Effector memory CD8-positive, alpha-beta T cell (primary cell): ENCODE measurements around the gene ACTBL2.
"Not testable (repeated sequence)": the region's sequence is repeated elsewhere in the genome, so short reads cannot be mapped to it uniquely, and the experiment has no call there.

ENCODE experiments used
- ATAC-seq: fragments of 150-1000 bp; cut with Tn5 transposase; replicated peaks from 2 replicates; pipeline ENCODE4 v1.10.0; 2021; ENCODE audit warnings: mild to moderate bottlenecking, moderate library complexity
- DNase-seq, 3 experiments: peaks; one replicate each; pipeline ENCODE4 v3.0.0; 2021
- H3K27ac Mint-ChIP-seq, 2 donors: one replicate each; pipeline ENCODE4 v1.8.0; 2022; ENCODE audit warnings: mild to moderate bottlenecking in 2 of 2, mixed read lengths in 2 of 2, moderate library complexity in 2 of 2
- H3K27me3 Mint-ChIP-seq, 2 donors: one replicate each; pipeline ENCODE4 v1.8.0; 2022; ENCODE audit warnings: mixed read lengths in 2 of 2
- H3K36me3 Mint-ChIP-seq: one replicate; pipeline ENCODE4 v1.8.0; 2022; ENCODE audit warnings: mild to moderate bottlenecking, moderate library complexity, mixed read lengths; ENCODE audit not compliant: insufficient read depth
- H3K4me1 Mint-ChIP-seq, 2 donors: one replicate each; pipeline ENCODE4 v1.8.0; 2022; ENCODE audit warnings: low read depth in 2 of 2, mixed read lengths in 2 of 2
- H3K4me3 Mint-ChIP-seq, 2 donors: one replicate each; pipeline ENCODE4 v1.8.0; 2022; ENCODE audit warnings: mild to moderate bottlenecking in 2 of 2, mixed read lengths in 2 of 2, moderate library complexity in 2 of 2
- H3K9me3 Mint-ChIP-seq, 2 donors: one replicate each; pipeline ENCODE4 v1.8.0; 2022; ENCODE audit warnings: mixed read lengths in 2 of 2
- total RNA-seq, 9 experiments: gene quantifications; one replicate each; lab custom pipeline; 2026; lab: John Stamatoyannopoulos, UW

The ACTBL2 gene
- total RNA-seq, result 0 to 3.4 (median 0) reads per million in 9 experiments

GRCh38 chr5:57482671-57483106 is at the start of gene ACTBL2:
Gene ACTBL2 (minus strand): TSS chr5:57482811. CDS start chr5:57482707, 104 bp downstream.
- Mint-ChIP-seq H3K36me3 (no peaks in the 10 kb centered on the region), H3K9me3 (no peaks in the 10 kb centered on the region), H3K27me3 (peaks cover 0 to 18% of the 10 kb centered on the region in 2 donors), H3K27ac (no peak within 1 kb of the TSS), H3K4me1 (no peaks in the 10 kb centered on the region), H3K4me3 (no peak within 1 kb of the TSS)
- DNase-seq (no peak), ATAC-seq (no peak)

GRCh38 chr5:57531333-57531732 is 48.7 kb upstream of the ACTBL2 start:
- no peaks in the 10 kb centered on the region for H3K9me3 Mint-ChIP-seq
- DNase-seq (no peak), ATAC-seq (no peak)
- no peaks in the 10 kb centered on the region for H3K4me1 Mint-ChIP-seq
- H3K4me3 Mint-ChIP-seq, result no peak overlapping the region
- no peak overlapping the region for H3K27ac Mint-ChIP-seq
- peaks cover 6 to 9% of the 10 kb centered on the region in 2 donors for H3K27me3 Mint-ChIP-seq
- H3K36me3 Mint-ChIP-seq, result no peaks in the 10 kb centered on the region

- Mint-ChIP-seq H3K9me3 (no peaks in the 10 kb centered on the region), H3K27ac (no peak overlapping the region), H3K27me3 (peaks cover 6 to 9% of the 10 kb centered on the region in 2 donors), H3K4me1 (no peaks in the 10 kb centered on the region), H3K36me3 (no peaks in the 10 kb centered on the region), H3K4me3 (no peak overlapping the region)
- DNase-seq, result no peak
- ATAC-seq, result no peak
Measured at GRCh38 chr5:57529864-57530263, 47.3 kb upstream of the ACTBL2 start.

- Mint-ChIP-seq H3K27me3 (peaks cover 6 to 9% of the 10 kb centered on the region in 2 donors), H3K9me3 (no peaks in the 10 kb centered on the region), H3K4me1 (no peaks in the 10 kb centered on the region), H3K4me3 (no peak overlapping the region), H3K36me3 (no peaks in the 10 kb centered on the region), H3K27ac (no peak overlapping the region)
- DNase-seq, result no peak
- ATAC-seq, result no peak
Measured at GRCh38 chr5:57527870-57528269, 45.3 kb upstream of the ACTBL2 start.

- Mint-ChIP-seq H3K27ac (no peak overlapping the region), H3K27me3 (no peaks in the 10 kb centered on the region), H3K9me3 (no peaks in the 10 kb centered on the region), H3K36me3 (no peaks in the 10 kb centered on the region), H3K4me3 (no peak overlapping the region), H3K4me1 (no peaks in the 10 kb centered on the region)
- ATAC-seq (no peak), DNase-seq (no peak)
Measured at GRCh38 chr5:57524348-57525060, 41.9 kb upstream of the ACTBL2 start.

DNA sequence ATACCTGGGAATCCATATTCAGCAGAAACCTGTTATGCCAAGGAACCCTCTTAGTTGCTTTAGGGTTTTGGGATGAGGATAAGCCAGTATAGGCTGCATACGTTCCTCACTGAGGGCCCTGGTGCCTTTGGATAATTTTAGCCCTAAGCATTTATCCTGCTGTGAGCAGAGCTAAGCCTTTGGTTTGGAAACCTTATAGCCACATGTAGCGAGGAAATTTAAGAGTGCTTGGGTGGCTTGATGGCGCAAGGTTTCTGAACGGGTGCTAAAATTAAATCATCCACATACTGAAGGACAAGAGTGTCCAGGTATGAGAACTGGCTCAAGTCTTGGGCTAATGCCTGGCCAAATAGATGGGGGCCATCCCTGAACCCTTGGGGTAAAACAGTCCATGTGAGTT is 39.9 kb upstream of the ACTBL2 start:
- not testable (repeated sequence) for H3K4me1 Mint-ChIP-seq, H3K9me3 Mint-ChIP-seq, H3K36me3 Mint-ChIP-seq, ATAC-seq, DNase-seq, H3K27ac Mint-ChIP-seq, H3K4me3 Mint-ChIP-seq, H3K27me3 Mint-ChIP-seq

GRCh38 chr5:57518415-57518814 is 35.8 kb upstream of the ACTBL2 start:
- H3K27me3 Mint-ChIP-seq, H3K9me3 Mint-ChIP-seq, ATAC-seq, DNase-seq, H3K4me3 Mint-ChIP-seq, H3K36me3 Mint-ChIP-seq, H3K27ac Mint-ChIP-seq, H3K4me1 Mint-ChIP-seq: not testable (repeated sequence)

- H3K9me3 Mint-ChIP-seq, result no peaks in the 10 kb centered on the region
- ATAC-seq (no peak), DNase-seq (no peak)
- no peak overlapping the region for H3K4me3 Mint-ChIP-seq
- no peaks in the 10 kb centered on the region for H3K4me1 Mint-ChIP-seq
- H3K27me3 Mint-ChIP-seq, result peaks cover 0 to 7% of the 10 kb centered on the region in 2 donors
- H3K36me3 Mint-ChIP-seq, result no peaks in the 10 kb centered on the region
- no peak overlapping the region for H3K27ac Mint-ChIP-seq
Measured at GRCh38 chr5:57517250-57517649, 34.6 kb upstream of the ACTBL2 start.

DNA sequence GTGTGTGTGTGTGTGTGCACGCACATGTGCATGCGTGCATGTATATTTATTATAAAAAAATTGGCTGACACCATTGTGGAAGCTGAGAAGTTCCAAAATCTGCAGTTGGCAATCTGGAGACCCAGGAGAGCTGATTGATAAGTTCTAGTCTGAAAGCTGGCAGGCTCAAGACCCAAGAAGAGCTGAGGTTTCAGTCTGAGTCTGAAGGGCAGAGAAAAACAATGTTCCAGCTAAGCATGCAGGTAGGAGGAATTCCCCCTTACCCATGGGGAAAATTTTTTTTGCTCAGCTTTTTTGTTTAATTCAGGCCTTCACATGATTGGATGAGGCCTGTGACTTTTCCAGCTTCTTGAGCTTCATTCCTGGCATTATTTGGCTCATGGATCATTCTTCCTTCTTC is 31.2 kb upstream of the ACTBL2 start:
- no peaks in the 10 kb centered on the region for H3K36me3 Mint-ChIP-seq
- H3K9me3 Mint-ChIP-seq, result no peaks in the 10 kb centered on the region
- H3K27ac Mint-ChIP-seq, result no peak overlapping the region
- H3K4me1 Mint-ChIP-seq, result no peaks in the 10 kb centered on the region
- ATAC-seq, result no peak
- no peak for DNase-seq
- H3K27me3 Mint-ChIP-seq, result peaks cover 16 to 22% of the 10 kb centered on the region in 2 donors
- no peak overlapping the region for H3K4me3 Mint-ChIP-seq

DNA sequence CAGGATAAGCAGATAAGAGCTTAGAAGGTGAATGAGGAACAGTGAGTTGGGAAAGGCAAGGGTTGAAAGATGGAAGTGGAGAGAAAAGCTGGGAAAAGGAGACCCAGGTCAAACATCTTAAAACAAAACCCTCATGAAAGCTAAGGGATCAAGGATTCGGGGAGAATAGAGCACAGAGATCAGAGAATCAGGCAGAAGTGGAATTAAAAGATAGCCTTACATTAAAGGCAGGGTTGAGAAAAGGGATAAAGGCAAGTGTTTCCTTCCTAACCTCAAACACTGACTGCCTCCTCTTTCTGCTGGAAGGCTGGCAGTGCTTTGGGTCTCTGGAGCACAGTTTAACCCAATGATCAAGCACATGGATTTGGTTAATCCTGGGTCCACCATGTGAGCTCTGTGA is 28.7 kb upstream of the ACTBL2 start:
- Mint-ChIP-seq H3K4me1 (no peaks in the 10 kb centered on the region), H3K4me3 (no peak overlapping the region), H3K36me3 (no peaks in the 10 kb centered on the region), H3K27ac (no peak overlapping the region), H3K9me3 (no peaks in the 10 kb centered on the region), H3K27me3 (peaks cover 11 to 22% of the 10 kb centered on the region in 2 donors)
- DNase-seq, result no peak
- ATAC-seq, result no peak

- ATAC-seq, result no peak
- H3K27me3 Mint-ChIP-seq, result peaks cover 9 to 22% of the 10 kb centered on the region in 2 donors
- no peaks in the 10 kb centered on the region for H3K9me3 Mint-ChIP-seq
- DNase-seq, result no peak
- H3K4me1 Mint-ChIP-seq, result no peaks in the 10 kb centered on the region
- no peaks in the 10 kb centered on the region for H3K36me3 Mint-ChIP-seq
- H3K4me3 Mint-ChIP-seq, result no peak overlapping the region
- no peak overlapping the region for H3K27ac Mint-ChIP-seq
Measured at GRCh38 chr5:57509501-57510260, 27.1 kb upstream of the ACTBL2 start.

GRCh38 chr5:57508211-57508610 is 25.6 kb upstream of the ACTBL2 start:
- no peak overlapping the region for H3K27ac Mint-ChIP-seq
- H3K9me3 Mint-ChIP-seq, result no peaks in the 10 kb centered on the region
- H3K27me3 Mint-ChIP-seq, result peaks cover 9 to 31% of the 10 kb centered on the region in 2 donors
- no peak overlapping the region for H3K4me3 Mint-ChIP-seq
- no peaks in the 10 kb centered on the region for H3K36me3 Mint-ChIP-seq
- no peaks in the 10 kb centered on the region for H3K4me1 Mint-ChIP-seq
- DNase-seq (no peak), ATAC-seq (no peak)

DNA sequence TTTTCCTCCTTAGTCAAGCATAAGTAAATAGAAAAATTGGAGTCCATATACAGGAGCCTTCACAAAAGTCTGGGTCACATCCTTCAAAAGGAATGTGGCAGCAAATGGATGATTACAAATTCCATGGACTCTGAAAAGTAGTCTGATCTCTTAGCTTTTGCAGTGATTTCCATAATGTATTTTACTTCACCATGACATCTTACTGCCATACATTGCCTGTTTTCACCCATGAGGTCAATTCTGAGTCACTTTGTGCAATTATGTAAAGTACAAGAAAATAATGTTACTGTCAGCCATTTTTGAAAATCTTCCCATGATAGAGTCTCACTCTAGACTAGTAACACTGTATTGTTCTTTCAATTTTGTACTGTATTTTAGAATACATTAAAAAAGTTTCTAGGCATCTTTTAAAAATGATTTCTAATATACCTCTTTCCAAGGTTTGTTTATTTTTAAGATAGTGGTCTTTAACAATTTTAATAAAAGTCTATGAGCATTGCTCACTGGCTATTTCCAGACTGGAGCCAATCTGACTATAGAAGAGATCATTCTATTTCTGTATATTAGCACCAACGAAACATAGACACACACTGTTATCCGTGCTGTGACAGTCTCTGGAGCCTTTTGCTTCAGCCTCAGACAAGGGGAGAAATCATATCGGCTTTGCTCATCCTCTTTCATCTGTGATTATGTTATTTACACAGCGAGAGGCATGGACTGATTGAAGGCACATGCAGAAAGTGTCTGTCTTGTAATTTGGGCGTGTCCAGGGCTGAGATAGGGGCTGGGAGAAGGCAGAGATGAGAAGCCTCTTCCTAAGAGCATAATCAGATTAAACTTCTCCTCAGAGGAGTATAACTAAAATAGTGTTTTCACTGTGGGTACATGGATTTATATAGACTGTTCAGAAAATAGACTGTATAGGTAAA is 22.9 kb upstream of the ACTBL2 start:
- peaks cover under 1 to 28% of the 10 kb centered on the region in 2 donors for H3K27me3 Mint-ChIP-seq

More for the DNA sequence above, 22.9 kb upstream of the ACTBL2 start:
- no peak overlapping the region for H3K27ac Mint-ChIP-seq
- no peak for DNase-seq
- ATAC-seq, result no peak
- H3K9me3 Mint-ChIP-seq, result no peaks in the 10 kb centered on the region
- no peaks in the 10 kb centered on the region for H3K4me1 Mint-ChIP-seq
- no peaks in the 10 kb centered on the region for H3K36me3 Mint-ChIP-seq
- no peak overlapping the region for H3K4me3 Mint-ChIP-seq
